HepG2 (cell line): Measurements from ENCODE around the gene PHKG2. TPM values are rescaled to one million over a fixed set of nuclear protein-coding genes. Genes with fewer than 3 reads are reported as not detected.

Source experiments
- CBX5 ChIP-seq: sonication (generic); formaldehyde crosslinking; IDR thresholded peaks from 2 replicates; pipeline ENCODE4 v1.4.0; 2020; ENCODE audit warnings: missing genetic modification reagents, borderline replicate concordance
- HNRNPK ChIP-seq: fragments of 200-400 bp; formaldehyde crosslinking; IDR thresholded peaks from 2 replicates; pipeline ENCODE4 v1.6.1; 2018; ENCODE audit warnings: low read length, low read depth, moderate library complexity, mild to moderate bottlenecking; ENCODE audit not compliant: poor library complexity, severe bottlenecking
- HOXA3 ChIP-seq: sonication (generic); formaldehyde crosslinking; IDR thresholded peaks from 2 replicates; pipeline ENCODE4 v1.5.0; 2020; ENCODE audit warnings: missing genetic modification reagents
- ISL2 ChIP-seq: sonication (generic); formaldehyde crosslinking; IDR thresholded peaks from 2 replicates; pipeline ENCODE4 v1.5.0; 2020; ENCODE audit warnings: missing genetic modification reagents
- KLF15 ChIP-seq: sonication (generic); formaldehyde crosslinking; IDR thresholded peaks from 2 replicates; pipeline ENCODE4 v1.8.1; 2023; ENCODE audit warnings: borderline replicate concordance, mild to moderate bottlenecking, inconsistent platforms, missing genetic modification reagents, mixed read lengths
- KMT2A ChIP-seq: sonication (generic); formaldehyde crosslinking; IDR thresholded peaks from 2 replicates; pipeline ENCODE4 v1.4.0; 2020; ENCODE audit warnings: missing genetic modification reagents
- NR2C2 ChIP-seq: sonication (generic); formaldehyde crosslinking; IDR thresholded peaks from 2 replicates; pipeline ENCODE4 v1.4.0; 2020; ENCODE audit warnings: missing genetic modification reagents, mild to moderate bottlenecking, moderate library complexity, borderline replicate concordance
- THAP11 ChIP-seq: IDR thresholded peaks from 2 replicates; pipeline ENCODE4 v1.6.1; 2016; ENCODE audit warnings: missing biosample characterization, missing genetic modification reagents
- ZNF431 ChIP-seq: sonication (generic); formaldehyde crosslinking; IDR thresholded peaks from 2 replicates; pipeline ENCODE4 v1.9.0; 2022; ENCODE audit warnings: missing genetic modification reagents, low read depth, mild to moderate bottlenecking, borderline replicate concordance
- ZNF564 ChIP-seq: sonication (generic); formaldehyde crosslinking; IDR thresholded peaks from 2 replicates; pipeline ENCODE4 v1.8.1; 2023; ENCODE audit warnings: mild to moderate bottlenecking, missing genetic modification reagents
- ZNF589 ChIP-seq: sonication (generic); formaldehyde crosslinking; conservative IDR thresholded peaks from 2 replicates; pipeline ENCODE4 v1.8.0; 2022; ENCODE audit warnings: mild to moderate bottlenecking, moderate library complexity, missing genetic modification reagents
- ZSCAN21 ChIP-seq: sonication (generic); formaldehyde crosslinking; IDR thresholded peaks from 2 replicates; pipeline ENCODE4 v1.8.0; 2022; ENCODE audit warnings: mild to moderate bottlenecking, missing genetic modification reagents, moderate library complexity, borderline replicate concordance
- ZSCAN9 ChIP-seq: IDR thresholded peaks from 2 replicates; pipeline ENCODE4 v1.6.1; 2016; ENCODE audit warnings: borderline replicate concordance
- polyA plus RNA-seq, 8 experiments: library from polyadenylated mRNA; depleted of rRNA in 3 of 8; stranded (reverse) in 7 of 8; unstranded in 1 of 8; fragments of >200 nt; fragmentation: Illumina TruSeq in 4 of 8; extraction: Trizol in 4 of 8; gene quantifications; 2 replicates each; pipeline versions ENCODE4 v1.2.1 to v1.2.3, GENCODE V29; 2011 to 2016; ENCODE audit warnings: low read depth in 4 of 8, missing spikeins in 1 of 8, mixed read lengths in 1 of 8; ENCODE audit not compliant: insufficient read depth in 1 of 8
- total RNA-seq, 5 experiments: library from RNA; depleted of rRNA; stranded (reverse); fragments of >200 nt; fragmentation: Illumina TruSeq; extraction: Trizol; gene quantifications; 2 replicates each; pipeline ENCODE4 v1.2.3, GENCODE V29; 2016; ENCODE audit warnings: low read depth in 1 of 5
- TF ChIP-seq, protein P1 (sequence below): sonication (generic); formaldehyde crosslinking; IDR thresholded peaks from 2 replicates; pipeline ENCODE4 v1.8.0; 2022; ENCODE audit warnings: mild to moderate bottlenecking, missing genetic modification reagents
- TF ChIP-seq, protein P2 (sequence below): sonication (generic); formaldehyde crosslinking; IDR thresholded peaks from 2 replicates; pipeline ENCODE4 v1.4.0; 2020; ENCODE audit warnings: missing genetic modification reagents, borderline replicate concordance
- TF ChIP-seq, protein P3 (sequence below): fragments of 450-650 bp; IDR thresholded peaks from 2 replicates; pipeline ENCODE4 v1.6.1; 2017; ENCODE audit warnings: mild to moderate bottlenecking
- TF ChIP-seq, protein P4 (sequence below): sonication (generic); formaldehyde crosslinking; IDR thresholded peaks from 2 replicates; pipeline ENCODE4 v1.4.0; 2020; ENCODE audit warnings: missing genetic modification reagents
- TF ChIP-seq, protein P5 (sequence below): sonication (generic); formaldehyde crosslinking; IDR thresholded peaks from 2 replicates; pipeline ENCODE4 v1.5.0; 2020; ENCODE audit warnings: missing genetic modification reagents

PHKG2 gene
- total and polyA plus RNA-seq, 2 of the 13 experiments (the other 11 are each of a cell fraction or from before 2014, with no cell fraction given): 37.4 to 42.1 TPM

DNA sequence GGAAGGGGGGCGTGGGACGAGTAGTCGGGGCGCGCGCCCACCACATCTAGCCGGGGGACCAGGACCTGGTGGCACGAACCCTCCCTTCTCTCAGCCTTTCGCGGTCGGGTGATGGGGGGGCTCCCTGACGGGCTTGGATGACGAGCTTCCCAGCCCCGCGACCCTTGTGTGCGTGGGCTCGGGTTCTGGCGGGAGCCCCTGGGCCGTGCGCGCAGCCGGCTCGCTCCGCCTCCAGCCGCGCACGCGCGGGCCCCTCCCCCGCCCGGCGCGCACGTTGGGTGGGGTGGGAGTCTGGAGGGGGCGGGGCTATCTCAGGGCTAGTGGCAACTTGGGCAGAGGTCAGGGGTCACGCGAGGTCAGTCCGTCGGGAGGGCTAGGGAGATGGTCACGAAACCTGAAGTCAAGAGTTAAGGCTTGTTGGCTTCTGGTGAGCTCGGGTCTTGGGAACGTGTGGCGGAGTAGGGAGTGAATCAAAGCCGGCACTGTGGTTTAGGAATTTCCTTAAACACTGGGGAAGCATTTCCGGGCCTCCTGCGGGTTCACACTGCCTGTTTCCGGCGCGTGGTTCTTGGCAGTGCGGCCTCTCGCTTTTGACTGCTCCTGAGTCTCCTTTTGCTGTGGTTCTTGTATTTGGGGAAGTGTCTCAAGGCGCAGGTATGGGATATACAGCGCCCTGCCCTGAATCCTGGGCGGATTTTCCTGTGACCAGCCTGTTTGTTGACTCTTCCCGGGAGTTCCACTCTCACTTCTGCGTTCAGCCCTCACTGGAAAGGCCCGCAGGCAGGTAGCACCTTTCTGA lies 49.2 kb upstream of the PHKG2 start, which contains the start of gene SRCAP (continued):
- TF ChIP-seq ISL2 (CRISPR knock-in tag) (peak; percentile 19), ZSCAN21 (no peak; the same call in 1 of the 2 replicates), ZSCAN9 (0 out of 2 replicates have a peak, but pooled peaks have one; percentile 11), HNRNPK (peak; percentile 47), KLF15 (CRISPR knock-in tag) (no peak), HOXA3 (CRISPR knock-in tag) (peak; percentile 62; the same call in 1 of the 2 replicates), THAP11 (CRISPR knock-in tag) (peak; percentile 81), CBX5 (CRISPR knock-in tag) (0 out of 2 replicates have a peak, but pooled peaks have one; percentile 7), ZNF431 (peak; percentile 2; the same call in 1 of the 2 replicates), ZNF589 (CRISPR knock-in tag) (no peak), ZNF564 (CRISPR knock-in tag) (no peak; the same call in 1 of the 2 replicates), NR2C2 (CRISPR knock-in tag) (peak; percentile 98), KMT2A (CRISPR knock-in tag) (peak; percentile 76)
- TF ChIP-seq, protein P1, sequence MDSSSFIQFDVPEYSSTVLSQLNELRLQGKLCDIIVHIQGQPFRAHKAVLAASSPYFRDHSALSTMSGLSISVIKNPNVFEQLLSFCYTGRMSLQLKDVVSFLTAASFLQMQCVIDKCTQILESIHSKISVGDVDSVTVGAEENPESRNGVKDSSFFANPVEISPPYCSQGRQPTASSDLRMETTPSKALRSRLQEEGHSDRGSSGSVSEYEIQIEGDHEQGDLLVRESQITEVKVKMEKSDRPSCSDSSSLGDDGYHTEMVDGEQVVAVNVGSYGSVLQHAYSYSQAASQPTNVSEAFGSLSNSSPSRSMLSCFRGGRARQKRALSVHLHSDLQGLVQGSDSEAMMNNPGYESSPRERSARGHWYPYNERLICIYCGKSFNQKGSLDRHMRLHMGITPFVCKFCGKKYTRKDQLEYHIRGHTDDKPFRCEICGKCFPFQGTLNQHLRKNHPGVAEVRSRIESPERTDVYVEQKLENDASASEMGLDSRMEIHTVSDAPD (CRISPR knock-in tag): peak; percentile 7; the same call in 1 of the 2 replicates
- TF ChIP-seq, protein P2, sequence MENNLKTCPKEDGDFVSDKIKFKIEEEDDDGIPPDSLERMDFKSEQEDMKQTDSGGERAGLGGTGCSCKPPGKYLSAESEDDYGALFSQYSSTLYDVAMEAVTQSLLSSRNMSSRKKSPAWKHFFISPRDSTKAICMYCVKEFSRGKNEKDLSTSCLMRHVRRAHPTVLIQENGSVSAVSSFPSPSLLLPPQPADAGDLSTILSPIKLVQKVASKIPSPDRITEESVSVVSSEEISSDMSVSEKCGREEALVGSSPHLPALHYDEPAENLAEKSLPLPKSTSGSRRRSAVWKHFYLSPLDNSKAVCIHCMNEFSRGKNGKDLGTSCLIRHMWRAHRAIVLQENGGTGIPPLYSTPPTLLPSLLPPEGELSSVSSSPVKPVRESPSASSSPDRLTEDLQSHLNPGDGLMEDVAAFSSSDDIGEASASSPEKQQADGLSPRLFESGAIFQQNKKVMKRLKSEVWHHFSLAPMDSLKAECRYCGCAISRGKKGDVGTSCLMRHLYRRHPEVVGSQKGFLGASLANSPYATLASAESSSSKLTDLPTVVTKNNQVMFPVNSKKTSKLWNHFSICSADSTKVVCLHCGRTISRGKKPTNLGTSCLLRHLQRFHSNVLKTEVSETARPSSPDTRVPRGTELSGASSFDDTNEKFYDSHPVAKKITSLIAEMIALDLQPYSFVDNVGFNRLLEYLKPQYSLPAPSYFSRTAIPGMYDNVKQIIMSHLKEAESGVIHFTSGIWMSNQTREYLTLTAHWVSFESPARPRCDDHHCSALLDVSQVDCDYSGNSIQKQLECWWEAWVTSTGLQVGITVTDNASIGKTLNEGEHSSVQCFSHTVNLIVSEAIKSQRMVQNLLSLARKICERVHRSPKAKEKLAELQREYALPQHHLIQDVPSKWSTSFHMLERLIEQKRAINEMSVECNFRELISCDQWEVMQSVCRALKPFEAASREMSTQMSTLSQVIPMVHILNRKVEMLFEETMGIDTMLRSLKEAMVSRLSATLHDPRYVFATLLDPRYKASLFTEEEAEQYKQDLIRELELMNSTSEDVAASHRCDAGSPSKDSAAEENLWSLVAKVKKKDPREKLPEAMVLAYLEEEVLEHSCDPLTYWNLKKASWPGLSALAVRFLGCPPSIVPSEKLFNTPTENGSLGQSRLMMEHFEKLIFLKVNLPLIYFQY: peak; percentile 61; the same call in 1 of the 2 replicates
- TF ChIP-seq, protein P3, sequence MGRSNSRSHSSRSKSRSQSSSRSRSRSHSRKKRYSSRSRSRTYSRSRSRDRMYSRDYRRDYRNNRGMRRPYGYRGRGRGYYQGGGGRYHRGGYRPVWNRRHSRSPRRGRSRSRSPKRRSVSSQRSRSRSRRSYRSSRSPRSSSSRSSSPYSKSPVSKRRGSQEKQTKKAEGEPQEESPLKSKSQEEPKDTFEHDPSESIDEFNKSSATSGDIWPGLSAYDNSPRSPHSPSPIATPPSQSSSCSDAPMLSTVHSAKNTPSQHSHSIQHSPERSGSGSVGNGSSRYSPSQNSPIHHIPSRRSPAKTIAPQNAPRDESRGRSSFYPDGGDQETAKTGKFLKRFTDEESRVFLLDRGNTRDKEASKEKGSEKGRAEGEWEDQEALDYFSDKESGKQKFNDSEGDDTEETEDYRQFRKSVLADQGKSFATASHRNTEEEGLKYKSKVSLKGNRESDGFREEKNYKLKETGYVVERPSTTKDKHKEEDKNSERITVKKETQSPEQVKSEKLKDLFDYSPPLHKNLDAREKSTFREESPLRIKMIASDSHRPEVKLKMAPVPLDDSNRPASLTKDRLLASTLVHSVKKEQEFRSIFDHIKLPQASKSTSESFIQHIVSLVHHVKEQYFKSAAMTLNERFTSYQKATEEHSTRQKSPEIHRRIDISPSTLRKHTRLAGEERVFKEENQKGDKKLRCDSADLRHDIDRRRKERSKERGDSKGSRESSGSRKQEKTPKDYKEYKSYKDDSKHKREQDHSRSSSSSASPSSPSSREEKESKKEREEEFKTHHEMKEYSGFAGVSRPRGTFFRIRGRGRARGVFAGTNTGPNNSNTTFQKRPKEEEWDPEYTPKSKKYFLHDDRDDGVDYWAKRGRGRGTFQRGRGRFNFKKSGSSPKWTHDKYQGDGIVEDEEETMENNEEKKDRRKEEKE: no peak
- TF ChIP-seq, protein P4, sequence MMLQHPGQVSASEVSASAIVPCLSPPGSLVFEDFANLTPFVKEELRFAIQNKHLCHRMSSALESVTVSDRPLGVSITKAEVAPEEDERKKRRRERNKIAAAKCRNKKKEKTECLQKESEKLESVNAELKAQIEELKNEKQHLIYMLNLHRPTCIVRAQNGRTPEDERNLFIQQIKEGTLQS (CRISPR knock-in tag): 0 out of 2 replicates have a peak, but pooled peaks have one; percentile 31
- TF ChIP-seq, protein P5, sequence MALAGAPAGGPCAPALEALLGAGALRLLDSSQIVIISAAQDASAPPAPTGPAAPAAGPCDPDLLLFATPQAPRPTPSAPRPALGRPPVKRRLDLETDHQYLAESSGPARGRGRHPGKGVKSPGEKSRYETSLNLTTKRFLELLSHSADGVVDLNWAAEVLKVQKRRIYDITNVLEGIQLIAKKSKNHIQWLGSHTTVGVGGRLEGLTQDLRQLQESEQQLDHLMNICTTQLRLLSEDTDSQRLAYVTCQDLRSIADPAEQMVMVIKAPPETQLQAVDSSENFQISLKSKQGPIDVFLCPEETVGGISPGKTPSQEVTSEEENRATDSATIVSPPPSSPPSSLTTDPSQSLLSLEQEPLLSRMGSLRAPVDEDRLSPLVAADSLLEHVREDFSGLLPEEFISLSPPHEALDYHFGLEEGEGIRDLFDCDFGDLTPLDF (CRISPR knock-in tag): peak; percentile 61
